CD4-positive, CD25-positive, alpha-beta regulatory T cell (primary cell): ENCODE measurements around the gene SLFN14. TPM values are rescaled to one million over a fixed set of nuclear protein-coding genes. Genes with fewer than 3 reads are reported as not detected.

Experiments
- ATAC-seq, 2 donors: fragments of 150-1000 bp; cut with Tn5 transposase; one replicate each; pipeline ENCODE4 v1.10.0; 2021; ENCODE audit warnings: low read depth in 2 of 2, moderate number of reproducible peaks in 2 of 2, moderate library complexity in 1 of 2
- DNase-seq, 3 donors: peaks; one replicate each; pipeline versions ENCODE4 v3.0.0 to v3.0.0-alpha.2; 2012 to 2022; ENCODE audit warnings: mixed read lengths in 1 of 3
- H3K27ac ChIP-seq: one replicate; pipeline ENCODE4 v1.7.0; 2013; ENCODE audit warnings: mild to moderate bottlenecking, low read length; ENCODE audit not compliant: insufficient read depth, poor library complexity, severe bottlenecking
- H3K27me3 ChIP-seq: one replicate; pipeline ENCODE4 v1.7.0; 2013; ENCODE audit warnings: low read length; ENCODE audit not compliant: control insufficient read depth, insufficient read depth
- H3K36me3 ChIP-seq: one replicate; pipeline ENCODE4 v1.7.0; 2013; ENCODE audit warnings: mild to moderate bottlenecking, low read length, moderate library complexity; ENCODE audit not compliant: control insufficient read depth, insufficient read depth
- H3K4me1 ChIP-seq: 2 replicates; pipeline ENCODE4 v1.7.0; 2013; ENCODE audit warnings: mild to moderate bottlenecking, low read length; ENCODE audit not compliant: insufficient read depth, control insufficient read depth, poor library complexity, severe bottlenecking
- H3K4me3 ChIP-seq: one replicate; pipeline ENCODE4 v1.7.0; 2013; ENCODE audit warnings: low read depth, mild to moderate bottlenecking, low read length, moderate library complexity
- H3K9me3 ChIP-seq, 2 experiments: 1 replicate in 1 of 2; 2 replicates in 1 of 2; pipeline ENCODE4 v1.7.0; 2013; ENCODE audit warnings: low read length in 2 of 2, mild to moderate bottlenecking in 1 of 2, moderate library complexity in 1 of 2; ENCODE audit not compliant: control insufficient read depth in 2 of 2
- H3K27ac Mint-ChIP-seq, 3 donors: one replicate each; pipeline ENCODE4 v1.8.0; 2020 to 2022; ENCODE audit warnings: mild to moderate bottlenecking in 3 of 3, mixed read lengths in 3 of 3, moderate library complexity in 2 of 3
- H3K27me3 Mint-ChIP-seq: one replicate; pipeline ENCODE4 v1.8.0; 2022; ENCODE audit warnings: mild to moderate bottlenecking, mixed read lengths
- H3K36me3 Mint-ChIP-seq: one replicate; pipeline ENCODE4 v1.8.0; 2020; ENCODE audit warnings: mixed read lengths
- H3K4me1 Mint-ChIP-seq, 4 donors: one replicate each; pipeline ENCODE4 v1.8.0; 2020 to 2022; ENCODE audit warnings: mixed read lengths in 4 of 4, mild to moderate bottlenecking in 1 of 4
- H3K4me3 Mint-ChIP-seq, 4 donors: one replicate each; pipeline ENCODE4 v1.8.0; 2020 to 2022; ENCODE audit warnings: mild to moderate bottlenecking in 4 of 4, mixed read lengths in 4 of 4, moderate library complexity in 3 of 4
- H3K9me3 Mint-ChIP-seq, 7 donors: one replicate each; pipeline ENCODE4 v1.8.0; 2020 to 2022; ENCODE audit warnings: mixed read lengths in 7 of 7, mild to moderate bottlenecking in 3 of 7, moderate library complexity in 2 of 7
- polyA plus RNA-seq, 4 donors: library from polyadenylated mRNA; unstranded; fragments of 300-500 nt; fragmentation: Illumina TruSeq; gene quantifications; one replicate each; pipeline ENCODE4 v1.2.3, GENCODE V29; 2021
- total RNA-seq: library from RNA; stranded (reverse); gene quantifications from one replicate; pipeline ENCODE4 v1.2.3, GENCODE V29; 2022

Gene SLFN14
- total and polyA plus RNA-seq, 5 donors from 2014 or later, result 0.17 to 0.57 TPM; not detected in 3

DNA sequence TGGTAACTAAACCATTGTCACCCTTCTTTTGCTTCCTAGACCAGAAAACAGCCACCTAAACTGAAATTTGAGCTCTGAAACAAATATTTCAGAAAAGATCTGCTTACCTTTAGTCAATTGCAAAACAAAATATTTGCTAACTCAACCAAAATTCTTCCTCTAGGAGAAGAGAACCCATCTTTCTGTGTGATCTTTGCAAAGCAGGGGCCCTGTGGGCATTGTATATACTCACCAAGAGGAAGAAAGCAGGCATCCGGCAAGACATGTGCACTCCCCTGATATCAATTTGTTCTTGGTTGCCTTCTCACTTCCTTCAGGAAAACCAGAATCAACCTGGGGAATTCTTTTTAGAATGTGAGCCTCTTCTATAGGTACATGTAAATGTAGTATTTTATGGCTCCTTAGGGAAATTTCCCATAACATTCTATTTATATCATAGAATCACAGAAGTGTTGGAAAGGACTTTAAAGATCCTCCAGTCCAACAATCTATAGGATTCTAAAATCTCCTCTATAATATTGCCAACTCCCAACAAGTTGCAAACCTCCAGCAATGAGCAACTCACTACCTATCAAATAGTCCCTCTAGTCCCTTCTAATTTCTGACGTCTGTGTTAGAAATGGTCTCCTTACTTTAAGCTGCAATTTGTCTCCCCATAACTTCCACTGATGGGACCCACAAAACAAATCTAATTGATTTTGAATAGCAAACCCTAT, 966 bp downstream of the SLFN14 start:
- H3K4me3 Mint-ChIP-seq, result no peak overlapping the region
- no peak overlapping the region for H3K27ac ChIP-seq
- H3K36me3 ChIP-seq, result no peaks in the 10 kb centered on the region
- H3K27ac Mint-ChIP-seq, result no peak overlapping the region
- ATAC-seq, result no peak
- H3K36me3 Mint-ChIP-seq, result no peaks in the 10 kb centered on the region
- peaks cover 32% of the 10 kb centered on the region for H3K27me3 Mint-ChIP-seq
- H3K4me1 Mint-ChIP-seq, result no peaks in the 10 kb centered on the region
- no peak for DNase-seq
- H3K27me3 ChIP-seq, result peaks cover 12% of the 10 kb centered on the region
- no peak overlapping the region for H3K4me3 ChIP-seq
- H3K9me3 Mint-ChIP-seq, result peaks cover 0 to 1% (median 0%) of the 10 kb centered on the region in 7 donors
- H3K4me1 ChIP-seq, result no peaks in the 10 kb centered on the region
- no peaks in the 10 kb centered on the region for H3K9me3 ChIP-seq

DNA sequence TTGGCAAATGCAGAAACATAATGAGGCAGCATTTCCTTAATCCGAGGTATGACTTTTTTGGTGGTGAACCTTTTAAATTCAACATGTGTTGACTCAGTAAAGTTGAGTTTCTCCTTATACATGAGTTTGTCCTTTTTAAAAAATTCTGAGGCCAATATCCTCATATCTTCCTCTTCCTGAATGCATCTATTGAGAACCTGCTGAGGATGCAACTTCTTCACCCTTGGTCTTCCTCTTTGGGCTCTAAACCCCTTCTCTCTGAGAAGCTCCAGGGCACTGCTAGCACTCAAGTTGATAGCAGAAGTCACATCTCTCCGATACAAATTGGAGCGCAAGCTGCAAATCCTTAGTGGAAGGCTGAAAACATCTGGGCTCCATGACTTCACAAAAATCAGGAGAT, 3.3 kb downstream of the SLFN14 start:
- Histone ChIP-seq H3K4me3 (no peak overlapping the region), H3K27me3 (peaks cover 10% of the 10 kb centered on the region), H3K4me1 (no peaks in the 10 kb centered on the region), H3K9me3 (no peaks in the 10 kb centered on the region), H3K36me3 (peaks cover 3% of the 10 kb centered on the region), H3K27ac (no peak overlapping the region)
- no peaks in the 10 kb centered on the region for H3K36me3 Mint-ChIP-seq
- no peak overlapping the region for H3K4me3 Mint-ChIP-seq
- H3K9me3 Mint-ChIP-seq, result peaks cover 0 to 1% (median 0%) of the 10 kb centered on the region in 7 donors
- ATAC-seq, result no peak
- no peak for DNase-seq
- H3K27ac Mint-ChIP-seq, result no peak overlapping the region
- H3K27me3 Mint-ChIP-seq, result peaks cover 18% of the 10 kb centered on the region
- H3K4me1 Mint-ChIP-seq, result no peaks in the 10 kb centered on the region

GRCh38 chr17:35555691-35556090, 4.9 kb downstream of the SLFN14 start:
- ATAC-seq, result no peak
- H3K36me3 Mint-ChIP-seq, result peaks cover 3% of the 10 kb centered on the region
- H3K27me3 Mint-ChIP-seq, result peaks cover 12% of the 10 kb centered on the region
- H3K4me1 Mint-ChIP-seq, result no peaks in the 10 kb centered on the region
- peaks cover 0 to 1% (median 0%) of the 10 kb centered on the region in 7 donors for H3K9me3 Mint-ChIP-seq
- Histone ChIP-seq H3K27me3 (peaks cover 10% of the 10 kb centered on the region), H3K27ac (no peak overlapping the region), H3K9me3 (no peaks in the 10 kb centered on the region), H3K4me3 (no peak overlapping the region), H3K36me3 (peaks cover 3% of the 10 kb centered on the region), H3K4me1 (no peaks in the 10 kb centered on the region)
- no peak overlapping the region for H3K4me3 Mint-ChIP-seq
- no peak overlapping the region for H3K27ac Mint-ChIP-seq
- DNase-seq, result peak in 1 of 3 donors; percentile 24

- Mint-ChIP-seq H3K27ac (no peak overlapping the region), H3K9me3 (peaks cover 0 to 1% (median 0%) of the 10 kb centered on the region in 7 donors), H3K4me1 (no peaks in the 10 kb centered on the region), H3K27me3 (peaks cover 10% of the 10 kb centered on the region), H3K4me3 (no peak overlapping the region), H3K36me3 (peaks cover 3% of the 10 kb centered on the region)
- Histone ChIP-seq H3K9me3 (no peaks in the 10 kb centered on the region), H3K4me1 (no peaks in the 10 kb centered on the region), H3K27me3 (peaks cover 10% of the 10 kb centered on the region), H3K27ac (no peak overlapping the region), H3K4me3 (no peak overlapping the region), H3K36me3 (peaks cover 3% of the 10 kb centered on the region)
- ATAC-seq (no peak), DNase-seq (no peak)
Measured at GRCh38 chr17:35554668-35555067, 6.0 kb downstream of the SLFN14 start.

DNA sequence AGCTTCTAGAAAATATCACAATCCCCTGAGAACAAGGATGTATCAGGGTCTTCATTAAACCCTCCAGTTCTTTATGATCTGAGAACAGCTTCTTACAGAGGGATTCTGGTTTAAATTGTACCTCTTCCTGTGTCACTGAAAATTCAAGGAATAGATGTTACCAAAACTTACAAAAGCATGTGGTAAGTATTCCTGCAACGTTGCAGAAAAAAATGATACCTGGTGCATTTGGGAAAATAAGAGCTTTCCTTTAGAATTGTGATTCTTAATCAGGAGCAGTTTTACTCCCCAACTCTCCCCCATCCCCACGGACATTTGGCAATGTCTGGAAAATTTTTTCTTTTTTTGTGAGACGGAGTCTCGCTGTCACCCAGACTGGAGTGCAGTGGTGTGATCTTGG, 7.3 kb downstream of the SLFN14 start:
- DNase-seq (no peak), ATAC-seq (no peak)
- Histone ChIP-seq H3K27ac (no peak overlapping the region), H3K9me3 (no peaks in the 10 kb centered on the region), H3K36me3 (peaks cover 3% of the 10 kb centered on the region), H3K4me1 (no peaks in the 10 kb centered on the region), H3K27me3 (peaks cover 3% of the 10 kb centered on the region), H3K4me3 (no peak overlapping the region)
- H3K36me3 Mint-ChIP-seq, result peaks cover 3% of the 10 kb centered on the region
- H3K9me3 Mint-ChIP-seq, result peaks cover 0 to under 1% (median 0%) of the 10 kb centered on the region in 7 donors
- H3K4me1 Mint-ChIP-seq, result no peaks in the 10 kb centered on the region
- H3K27me3 Mint-ChIP-seq, result peaks cover under 1% of the 10 kb centered on the region
- H3K4me3 Mint-ChIP-seq, result no peak overlapping the region
- H3K27ac Mint-ChIP-seq, result no peak overlapping the region

DNA sequence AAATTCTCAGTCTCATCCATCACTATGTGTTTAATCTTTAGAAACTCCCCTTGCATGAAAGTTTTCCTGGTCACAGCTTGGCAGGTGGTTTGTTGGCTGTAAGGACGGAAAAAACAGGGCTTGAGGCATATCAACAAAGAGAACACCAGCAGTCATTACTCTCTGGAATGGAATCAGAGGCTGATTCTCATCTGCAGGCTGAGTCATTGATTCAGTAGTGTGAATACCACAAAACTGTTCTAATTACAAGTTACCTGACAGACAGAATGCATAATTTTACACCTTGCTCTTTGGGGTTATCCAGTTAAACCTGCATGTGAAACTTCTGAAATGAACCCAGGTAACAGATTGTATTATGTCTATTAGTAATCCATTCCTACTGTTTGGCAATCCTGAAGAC, 11.6 kb downstream of the SLFN14 start:
- H3K36me3 ChIP-seq, result peaks cover 3% of the 10 kb centered on the region
- no peak for ATAC-seq
- no peak for DNase-seq
- H3K27ac ChIP-seq, result no peak overlapping the region
- H3K4me1 ChIP-seq, result no peaks in the 10 kb centered on the region
- Mint-ChIP-seq H3K4me3 (no peak overlapping the region), H3K4me1 (peaks cover 0 to 10% (median 3%) of the 10 kb centered on the region in 4 donors), H3K27me3 (no peaks in the 10 kb centered on the region), H3K27ac (no peak overlapping the region), H3K36me3 (peaks cover 3% of the 10 kb centered on the region), H3K9me3 (peaks cover 0 to 2% (median 0%) of the 10 kb centered on the region in 7 donors)
- H3K4me3 ChIP-seq, result no peak overlapping the region
- no peaks in the 10 kb centered on the region for H3K9me3 ChIP-seq
- no peaks in the 10 kb centered on the region for H3K27me3 ChIP-seq

GRCh38 chr17:35548208-35548810, 12.3 kb downstream of the SLFN14 start:
- Mint-ChIP-seq H3K27me3 (no peaks in the 10 kb centered on the region), H3K9me3 (peaks cover 0 to 2% (median 0%) of the 10 kb centered on the region in 7 donors), H3K4me1 (peaks cover 2 to 10% (median 4%) of the 10 kb centered on the region in 4 donors), H3K27ac (no peak overlapping the region), H3K4me3 (no peak overlapping the region), H3K36me3 (peaks cover 3% of the 10 kb centered on the region)
- no peak for ATAC-seq
- no peak for DNase-seq
- Histone ChIP-seq H3K36me3 (peaks cover 3% of the 10 kb centered on the region), H3K4me3 (no peak overlapping the region), H3K9me3 (no peaks in the 10 kb centered on the region), H3K4me1 (no peaks in the 10 kb centered on the region), H3K27me3 (no peaks in the 10 kb centered on the region), H3K27ac (no peak overlapping the region)

DNA sequence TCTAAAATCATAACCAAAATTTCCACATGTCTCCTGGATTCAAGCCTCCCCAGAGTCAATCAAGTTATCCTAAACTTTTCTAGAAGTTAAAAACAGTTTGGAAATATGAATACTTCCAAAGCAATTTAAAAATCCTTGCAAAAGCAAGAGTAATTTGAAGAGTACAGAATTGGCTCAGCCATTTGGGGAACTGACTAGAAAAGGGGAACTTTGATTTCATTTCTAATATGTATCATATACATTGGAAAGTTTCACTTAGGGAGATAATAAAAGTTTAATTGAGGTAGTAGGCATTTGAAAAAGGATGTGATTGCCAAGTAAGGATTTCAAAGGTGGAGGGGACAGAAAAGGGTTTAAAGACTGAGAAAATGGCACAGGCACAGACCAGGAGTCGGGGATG, 14.1 kb downstream of the SLFN14 start:
- no peak overlapping the region for H3K4me3 Mint-ChIP-seq
- peaks cover 3% of the 10 kb centered on the region for H3K36me3 Mint-ChIP-seq
- H3K4me1 Mint-ChIP-seq, result peaks cover 9 to 14% (median 11%) of the 10 kb centered on the region in 4 donors
- no peak for DNase-seq
- Histone ChIP-seq H3K9me3 (no peaks in the 10 kb centered on the region), H3K4me1 (peaks cover 9% of the 10 kb centered on the region), H3K4me3 (no peak overlapping the region), H3K27me3 (no peaks in the 10 kb centered on the region), H3K27ac (no peak overlapping the region), H3K36me3 (no peaks in the 10 kb centered on the region)
- no peak overlapping the region for H3K27ac Mint-ChIP-seq
- ATAC-seq, result no peak
- H3K27me3 Mint-ChIP-seq, result no peaks in the 10 kb centered on the region
- peaks cover 0 to 2% (median 0%) of the 10 kb centered on the region in 7 donors for H3K9me3 Mint-ChIP-seq
